ENCODE results near the gene ATP1A4. TPM values are rescaled to one million over a fixed set of nuclear protein-coding genes. Genes with fewer than 3 reads are reported as not detected.

The ATP1A4 gene
- total and polyA plus RNA-seq, 2 of the 8 experiments (the other 6 are each of a cell fraction or from before 2014, with no cell fraction given), result 0.48 to 0.61 TPM

DNA sequence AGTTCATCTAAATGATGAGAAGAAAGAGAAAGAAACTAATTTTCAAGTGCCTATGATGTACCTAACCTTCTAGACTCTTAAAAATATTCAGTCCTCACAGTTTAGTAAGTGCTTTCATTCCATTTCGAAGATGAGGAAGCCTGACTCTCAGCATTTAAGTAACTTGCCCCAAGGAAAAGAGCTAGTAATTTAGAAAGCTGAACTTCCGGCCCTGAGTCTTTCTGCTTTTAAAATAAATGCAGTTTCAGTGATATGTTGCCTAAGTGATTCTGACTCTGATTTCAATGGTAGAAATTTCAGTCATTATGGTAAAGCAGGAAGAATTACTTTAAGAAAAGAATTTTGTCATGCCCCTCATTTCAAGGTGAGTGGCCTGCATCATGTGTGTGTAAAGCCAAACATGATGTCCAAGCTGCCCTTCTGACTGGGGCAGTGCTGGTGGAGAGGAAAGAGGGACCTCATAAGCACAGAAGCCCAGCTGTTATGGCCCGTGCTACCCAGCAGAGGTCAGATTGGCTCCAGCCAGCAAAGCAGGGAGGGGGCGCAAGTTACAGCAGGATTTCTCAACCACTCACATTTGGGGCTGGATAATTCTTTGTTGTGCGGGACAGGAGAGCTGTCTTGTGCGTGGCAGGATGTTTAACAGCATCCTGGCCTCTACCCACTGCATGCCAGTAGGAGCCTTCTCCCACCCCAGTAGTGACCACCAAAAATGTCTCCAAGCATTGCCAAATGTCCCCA lies 10.7 kb downstream of the ATP1A4 start:
- H4K20me1 ChIP-seq (replicated peaks in 1 of 2; ENCODE audit: control insufficient read depth in 1 of 2, insufficient read depth in 2 of 2, low read length in 2 of 2), result no peaks in the 10 kb centered on the region
- DNase-seq (ENCODE audit: low read depth in 1 of 2, low spot score in 2 of 2), result peak; percentile 54 to 73
- TF ChIP-seq RAD21 (IDR thresholded peaks at IDR 0.05 in 1 of 2, conservative IDR thresholded peaks at IDR 0.05 in 1 of 2; ENCODE audit: low read depth in 2 of 2, low read length in 2 of 2), result peak; percentile 93 to 96
- TF ChIP-seq EGR1 (IDR thresholded peaks at IDR 0.05; ENCODE audit: borderline replicate concordance, low read depth, low read length), result no peak
- peak; percentile 88 for TF ChIP-seq CEBPB (IDR thresholded peaks at IDR 0.05; ENCODE audit: low read depth, low read length)
- 0 out of 2 replicates have a peak, but pooled peaks have one; percentile 12 for TF ChIP-seq YY1 (IDR thresholded peaks at IDR 0.05; ENCODE audit: low read depth, low read length)
- TF ChIP-seq CREB1 (IDR thresholded peaks at IDR 0.05), result no peak
- peak; percentile 42; the same call in 1 of the 2 replicates for TF ChIP-seq CHD2 (IDR thresholded peaks at IDR 0.05; ENCODE audit: low read length)
- TF ChIP-seq, protein P1, sequence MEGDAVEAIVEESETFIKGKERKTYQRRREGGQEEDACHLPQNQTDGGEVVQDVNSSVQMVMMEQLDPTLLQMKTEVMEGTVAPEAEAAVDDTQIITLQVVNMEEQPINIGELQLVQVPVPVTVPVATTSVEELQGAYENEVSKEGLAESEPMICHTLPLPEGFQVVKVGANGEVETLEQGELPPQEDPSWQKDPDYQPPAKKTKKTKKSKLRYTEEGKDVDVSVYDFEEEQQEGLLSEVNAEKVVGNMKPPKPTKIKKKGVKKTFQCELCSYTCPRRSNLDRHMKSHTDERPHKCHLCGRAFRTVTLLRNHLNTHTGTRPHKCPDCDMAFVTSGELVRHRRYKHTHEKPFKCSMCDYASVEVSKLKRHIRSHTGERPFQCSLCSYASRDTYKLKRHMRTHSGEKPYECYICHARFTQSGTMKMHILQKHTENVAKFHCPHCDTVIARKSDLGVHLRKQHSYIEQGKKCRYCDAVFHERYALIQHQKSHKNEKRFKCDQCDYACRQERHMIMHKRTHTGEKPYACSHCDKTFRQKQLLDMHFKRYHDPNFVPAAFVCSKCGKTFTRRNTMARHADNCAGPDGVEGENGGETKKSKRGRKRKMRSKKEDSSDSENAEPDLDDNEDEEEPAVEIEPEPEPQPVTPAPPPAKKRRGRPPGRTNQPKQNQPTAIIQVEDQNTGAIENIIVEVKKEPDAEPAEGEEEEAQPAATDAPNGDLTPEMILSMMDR (IDR thresholded peaks at IDR 0.05; ENCODE audit: control extremely low read depth in 1 of 3, insufficient read depth in 1 of 3, low read depth in 1 of 3, low read length in 3 of 3), result peak; percentile 87 to 98 (median 95)
- no peak for TF ChIP-seq POU5F1 (IDR thresholded peaks at IDR 0.05; ENCODE audit: low read depth, low read length)
- no peak for TF ChIP-seq HDAC2 (IDR thresholded peaks at IDR 0.05; ENCODE audit: borderline replicate concordance in 1 of 2, low read depth in 2 of 2, low read length in 2 of 2)

More for the DNA sequence above, 10.7 kb downstream of the ATP1A4 start:
- Histone ChIP-seq H3K4me2 (ENCODE audit: insufficient read depth in 1 of 2, low read depth in 2 of 2, low read length in 2 of 2) (0 out of 4 replicates have a peak overlapping the region, but pooled peaks of 1 of the 2 experiments have one; percentile 9), H3K18ac (ENCODE audit: extremely low read depth, low read length) (no peak overlapping the region), H4K5ac (ENCODE audit: insufficient read length, low read depth, low read length) (no peak overlapping the region), H2AFZ (ENCODE audit: low read length) (0 out of 2 replicates have a peak overlapping the region, but pooled peaks have one; percentile 79), H2AK5ac (ENCODE audit: low read depth, low read length) (no peak overlapping the region), H3K14ac (ENCODE audit: insufficient read length) (no peak overlapping the region), H3K9me3 (ENCODE audit: insufficient read depth in 2 of 2, low read depth in 1 of 2, low read length in 1 of 2) (no peaks in the 10 kb centered on the region), H3K56ac (replicated peaks; ENCODE audit: insufficient read length, low read depth, low read length) (no peak overlapping the region), H3K79me2 (ENCODE audit: control insufficient read depth in 1 of 2, insufficient read depth in 2 of 2, low read length in 2 of 2) (no peaks in the 10 kb centered on the region), H2BK15ac (ENCODE audit: low read length) (no peak overlapping the region), H3K23ac (ENCODE audit: insufficient read length) (no peak overlapping the region), H3K79me1 (ENCODE audit: low read depth, low read length) (no peaks in the 10 kb centered on the region), H3K23me2 (ENCODE audit: low read depth, low read length) (no peaks in the 10 kb centered on the region), H3K27ac (ENCODE audit: low read depth, low read length) (no peak overlapping the region), H2BK20ac (ENCODE audit: low read length) (peak overlapping the region; percentile 82; the same call in 1 of the 2 replicates), H3K4me3 (ENCODE audit: extremely low read depth in 1 of 4, insufficient read depth in 2 of 4, low read depth in 3 of 4, low read length in 4 of 4) (no peak overlapping the region), H2BK12ac (ENCODE audit: low read depth, low read length) (peak overlapping the region; percentile 52; the same call in 1 of the 2 replicates), H2BK120ac (replicated peaks; ENCODE audit: low read depth, low read length) (no peak overlapping the region), H3K9ac (replicated peaks in 1 of 4; ENCODE audit: extremely low read depth in 1 of 4, low read depth in 3 of 4, low read length in 3 of 4) (no peak overlapping the region), H3K27me3 (replicated peaks in 1 of 4; ENCODE audit: control insufficient read depth in 3 of 4, extremely low read depth in 1 of 4, insufficient read depth in 3 of 4, low read length in 3 of 4) (no peaks in the 10 kb centered on the region; a peak in 2 of 7 replicates), H3K36me3 (ENCODE audit: control insufficient read depth in 2 of 4, insufficient read depth in 4 of 4, low read length in 3 of 4) (no peaks in the 10 kb centered on the region), H3K4ac (replicated peaks; ENCODE audit: insufficient read length, low read depth, low read length) (no peak overlapping the region), H2BK5ac (ENCODE audit: low read depth, low read length) (no peak overlapping the region), H3K4me1 (replicated peaks in 1 of 4; ENCODE audit: control insufficient read depth in 3 of 4, insufficient read depth in 4 of 4, low read length in 3 of 4) (peaks cover 0 to 3% (median 1%) of the 10 kb centered on the region in 4 experiments; a peak in 3 of 7 replicates), H4K8ac (ENCODE audit: extremely low read depth, insufficient read depth, low read length) (no peak overlapping the region), H4K91ac (replicated peaks; ENCODE audit: insufficient read length, low read length) (no peak overlapping the region)
- POLR2A ChIA-PET (ENCODE audit: partially characterized antibody), result interaction anchor here (1.2 to 2.4 kb wide), 6 partner anchors 9 to 90 kb away, joined by 3 to 11 read pairs (median 5); no protein-coding TSS in a partner anchor
- 40% methylated on average over 6 of the region's 6 CpGs; no CpG with 5 or more reads in 1 of the 2 experiments for WGBS, 2 experiments (ENCODE audit: extremely low coverage in 1 of 2, insufficient coverage in 1 of 2, insufficient read length in 1 of 2, insufficient replicate concordance in 2 of 2, low coverage in 1 of 2, low lambda C conversion rate in 2 of 2, missing lambda C conversion rate in 1 of 2)
- peak; percentile 80 for FAIRE-seq
- CTCF ChIA-PET (ENCODE audit: partially characterized antibody), result interaction anchor here (0.7 to 18.4 kb wide), 38 partner anchors 11 to 979 kb away, joined by 3 to 257 read pairs (median 7); partner anchors contain the start of genes ATP1A4, CASQ1, DCAF8 and KCNJ9
